Activated CD4-positive, alpha-beta T cell treated with anti-CD3 and anti-CD28 coated beads, Interleukin-2, amount 10 ng/mL, durations not matched to agents 24 days and 14 days (primary cell): ENCODE measurements around the gene GARIN1A. TPM values are rescaled to one million over a fixed set of nuclear protein-coding genes. Genes with fewer than 3 reads are reported as not detected.
"Not testable (repeated sequence)": the region's sequence is repeated elsewhere in the genome, so short reads cannot be mapped to it uniquely, and the experiment has no call there.

ENCODE experiments used
- DNase-seq: peaks from one replicate; pipeline ENCODE4 v3.0.0; 2022
- H3K27ac Mint-ChIP-seq: one replicate; pipeline ENCODE4 v1.8.0; 2022; ENCODE audit warnings: mild to moderate bottlenecking, mixed read lengths
- H3K27me3 Mint-ChIP-seq: one replicate; pipeline ENCODE4 v1.8.0; 2022; ENCODE audit warnings: mixed read lengths
- H3K36me3 Mint-ChIP-seq: one replicate; pipeline ENCODE4 v1.8.0; 2022; ENCODE audit warnings: low read depth, mild to moderate bottlenecking, mixed read lengths
- H3K4me1 Mint-ChIP-seq: one replicate; pipeline ENCODE4 v1.8.0; 2021; ENCODE audit warnings: mixed read lengths
- H3K4me3 Mint-ChIP-seq: one replicate; pipeline ENCODE4 v1.8.0; 2022; ENCODE audit warnings: mild to moderate bottlenecking, moderate library complexity, mixed read lengths
- H3K9me3 Mint-ChIP-seq: one replicate; pipeline ENCODE4 v1.8.0; 2021; ENCODE audit warnings: mixed read lengths
- intact Hi-C: fragments of 100-400 bp; cut with micrococcal nuclease; formaldehyde crosslinking; loops from one replicate; pipeline ENCODE4 v1.15.1; 2023
- total RNA-seq: library from RNA; stranded (reverse); gene quantifications from 2 replicates; pipeline ENCODE4 v1.2.3, GENCODE V29; 2022

GARIN1A gene
- 0.37 and 0.59 TPM in 2 replicates for total RNA-seq

GRCh38 chr7:128671992-128672391 is at the start of gene GARIN1A:
Gene GARIN1A (plus strand): TSS chr7:128672292. CDS start chr7:128672398, 106 bp downstream.
- peaks cover 13% of the 10 kb centered on the region for H3K27me3 Mint-ChIP-seq
- H3K4me3 Mint-ChIP-seq: no peak within 1 kb of the TSS
- no peaks in the 10 kb centered on the region for H3K4me1 Mint-ChIP-seq
- no peak for DNase-seq
- no peaks in the 10 kb centered on the region for H3K9me3 Mint-ChIP-seq
- no peaks in the 10 kb centered on the region for H3K36me3 Mint-ChIP-seq
- no peak within 1 kb of the TSS for H3K27ac Mint-ChIP-seq
- intact Hi-C loops: loop anchor here (2.0 kb wide), 1 partner anchor 211 kb away; no protein-coding TSS in a partner anchor

GRCh38 chr7:128627124-128627523 is 45.0 kb upstream of the GARIN1A start:
- H3K36me3 Mint-ChIP-seq: peaks cover 44% of the 10 kb centered on the region
- DNase-seq, intact Hi-C loops, H3K27me3 Mint-ChIP-seq, H3K27ac Mint-ChIP-seq, H3K9me3 Mint-ChIP-seq, H3K4me3 Mint-ChIP-seq, H3K4me1 Mint-ChIP-seq: not testable (repeated sequence)

GRCh38 chr7:128633915-128634314 is 38.2 kb upstream of the GARIN1A start:
- H3K36me3 Mint-ChIP-seq: peaks cover 41% of the 10 kb centered on the region
- H3K27me3 Mint-ChIP-seq, H3K9me3 Mint-ChIP-seq, H3K27ac Mint-ChIP-seq, H3K4me3 Mint-ChIP-seq, H3K4me1 Mint-ChIP-seq, DNase-seq, intact Hi-C loops: not testable (repeated sequence)

- H3K9me3 Mint-ChIP-seq, H3K27me3 Mint-ChIP-seq, H3K4me1 Mint-ChIP-seq, H3K4me3 Mint-ChIP-seq, H3K27ac Mint-ChIP-seq, intact Hi-C loops, DNase-seq: not testable (repeated sequence)
- peaks cover 29% of the 10 kb centered on the region for H3K36me3 Mint-ChIP-seq
Observed at GRCh38 chr7:128645206-128645605, 26.9 kb upstream of the GARIN1A start.

- H3K9me3 Mint-ChIP-seq, intact Hi-C loops, DNase-seq, H3K4me3 Mint-ChIP-seq, H3K27ac Mint-ChIP-seq, H3K27me3 Mint-ChIP-seq, H3K4me1 Mint-ChIP-seq: not testable (repeated sequence)
- H3K36me3 Mint-ChIP-seq: peaks cover 28% of the 10 kb centered on the region
Observed at GRCh38 chr7:128645844-128646243, 26.2 kb upstream of the GARIN1A start.

GRCh38 chr7:128646877-128647276 is 25.2 kb upstream of the GARIN1A start:
- H3K9me3 Mint-ChIP-seq, H3K27me3 Mint-ChIP-seq, DNase-seq, H3K27ac Mint-ChIP-seq, H3K4me3 Mint-ChIP-seq, intact Hi-C loops, H3K4me1 Mint-ChIP-seq: not testable (repeated sequence)
- peaks cover 26% of the 10 kb centered on the region for H3K36me3 Mint-ChIP-seq

GRCh38 chr7:128651096-128651495 is 21.0 kb upstream of the GARIN1A start:
- H3K27ac Mint-ChIP-seq, DNase-seq, H3K4me1 Mint-ChIP-seq, H3K27me3 Mint-ChIP-seq, intact Hi-C loops, H3K9me3 Mint-ChIP-seq, H3K4me3 Mint-ChIP-seq: not testable (repeated sequence)
- H3K36me3 Mint-ChIP-seq: peaks cover 14% of the 10 kb centered on the region

- H3K4me1 Mint-ChIP-seq, H3K9me3 Mint-ChIP-seq, DNase-seq, H3K27me3 Mint-ChIP-seq, H3K4me3 Mint-ChIP-seq, H3K27ac Mint-ChIP-seq, intact Hi-C loops: not testable (repeated sequence)
- H3K36me3 Mint-ChIP-seq: peaks cover 12% of the 10 kb centered on the region
Observed at GRCh38 chr7:128652606-128653005, 19.5 kb upstream of the GARIN1A start.

- intact Hi-C loops, H3K4me1 Mint-ChIP-seq, H3K27me3 Mint-ChIP-seq, H3K27ac Mint-ChIP-seq, H3K4me3 Mint-ChIP-seq, H3K9me3 Mint-ChIP-seq, DNase-seq: not testable (repeated sequence)
- peaks cover 12% of the 10 kb centered on the region for H3K36me3 Mint-ChIP-seq
Observed at GRCh38 chr7:128653197-128653596, 18.9 kb upstream of the GARIN1A start.

- H3K27ac Mint-ChIP-seq, H3K4me1 Mint-ChIP-seq, H3K4me3 Mint-ChIP-seq, H3K9me3 Mint-ChIP-seq, intact Hi-C loops, H3K27me3 Mint-ChIP-seq, DNase-seq: not testable (repeated sequence)
- peaks cover 12% of the 10 kb centered on the region for H3K36me3 Mint-ChIP-seq
Observed at GRCh38 chr7:128654080-128654479, 18.0 kb upstream of the GARIN1A start.

GRCh38 chr7:128654501-128654900 is 17.6 kb upstream of the GARIN1A start:
- H3K27me3 Mint-ChIP-seq, H3K4me3 Mint-ChIP-seq, H3K9me3 Mint-ChIP-seq, H3K27ac Mint-ChIP-seq, DNase-seq, H3K4me1 Mint-ChIP-seq, intact Hi-C loops: not testable (repeated sequence)
- peaks cover 12% of the 10 kb centered on the region for H3K36me3 Mint-ChIP-seq

- H3K27ac Mint-ChIP-seq, H3K4me1 Mint-ChIP-seq, intact Hi-C loops, H3K9me3 Mint-ChIP-seq, DNase-seq, H3K27me3 Mint-ChIP-seq, H3K4me3 Mint-ChIP-seq: not testable (repeated sequence)
- H3K36me3 Mint-ChIP-seq: peaks cover 22% of the 10 kb centered on the region
Observed at GRCh38 chr7:128658428-128658827, 13.7 kb upstream of the GARIN1A start.

- Mint-ChIP-seq H3K4me3 (no peak overlapping the region), H3K36me3 (peaks cover 18% of the 10 kb centered on the region), H3K9me3 (peaks cover 9% of the 10 kb centered on the region), H3K27me3 (no peaks in the 10 kb centered on the region), H3K4me1 (no peaks in the 10 kb centered on the region), H3K27ac (no peak overlapping the region)
- intact Hi-C loops: no loop called here
- DNase-seq: no peak
Observed at GRCh38 chr7:128660596-128660995, 11.5 kb upstream of the GARIN1A start.

GRCh38 chr7:128661446-128661845 is 10.6 kb upstream of the GARIN1A start:
- peaks cover 9% of the 10 kb centered on the region for H3K9me3 Mint-ChIP-seq
- no peak for DNase-seq
- H3K36me3 Mint-ChIP-seq: peaks cover 18% of the 10 kb centered on the region
- H3K4me3 Mint-ChIP-seq: no peak overlapping the region
- no peak overlapping the region for H3K27ac Mint-ChIP-seq
- no peaks in the 10 kb centered on the region for H3K4me1 Mint-ChIP-seq
- intact Hi-C loops: no loop called here
- H3K27me3 Mint-ChIP-seq: no peaks in the 10 kb centered on the region

GRCh38 chr7:128662091-128662490 is 10.0 kb upstream of the GARIN1A start:
- Mint-ChIP-seq H3K4me3 (no peak overlapping the region), H3K27ac (no peak overlapping the region), H3K9me3 (peaks cover 9% of the 10 kb centered on the region), H3K27me3 (no peaks in the 10 kb centered on the region), H3K4me1 (no peaks in the 10 kb centered on the region), H3K36me3 (peaks cover 18% of the 10 kb centered on the region)
- intact Hi-C loops: no loop called here
- DNase-seq: no peak
